NCI-H2029 (cell line): Measurements from ENCODE around the gene FHDC1.
"Not testable (repeated sequence)": the region's sequence is repeated elsewhere in the genome, so short reads cannot be mapped to it uniquely, and the experiment has no call there.

ENCODE experiments used
- DNase-seq: peaks from one replicate; lab custom pipeline; 2025; lab: John Stamatoyannopoulos, UW

Gene FHDC1

DNA sequence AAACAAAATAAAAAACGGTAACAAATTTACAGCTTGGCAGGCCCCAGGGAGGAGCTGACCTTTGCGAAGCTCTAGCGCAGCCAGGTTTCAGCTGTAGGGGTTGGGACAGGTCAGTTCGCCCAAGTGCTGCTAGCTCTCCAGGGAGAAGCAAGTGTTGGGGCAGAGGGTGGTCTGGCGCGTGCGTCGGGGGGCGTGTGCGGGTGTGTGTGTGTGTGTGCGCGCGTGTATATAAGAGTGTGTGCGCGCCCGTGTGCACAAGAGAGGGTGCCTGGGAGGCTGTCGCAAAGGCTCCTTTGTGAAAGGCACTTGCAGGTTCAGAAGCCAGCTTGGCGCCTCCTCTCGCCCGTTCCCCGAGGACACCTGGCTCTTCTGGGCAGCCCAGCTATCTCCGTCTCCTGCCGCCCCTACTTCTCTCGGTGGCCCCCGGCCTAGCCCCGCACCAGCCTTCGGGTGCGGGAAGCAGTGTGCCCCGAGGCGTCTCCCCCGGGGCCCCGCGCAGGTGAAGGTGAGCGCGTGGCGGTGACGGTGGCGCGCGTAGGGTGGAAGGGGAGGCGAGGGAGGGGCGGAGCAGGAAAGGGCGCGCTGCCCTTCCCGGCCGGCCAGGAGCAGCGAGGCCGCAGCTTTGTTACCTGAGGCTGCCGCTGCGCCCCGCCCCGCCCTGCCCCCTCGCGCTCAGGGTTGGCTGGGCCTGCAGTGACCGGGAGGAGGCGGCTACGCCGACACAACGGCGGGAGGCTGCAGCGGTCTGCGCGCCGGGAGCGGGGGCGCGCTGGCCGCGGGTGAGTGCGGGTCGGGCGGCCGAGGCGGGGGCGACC is at the start of gene FHDC1:
TSS of gene FHDC1 (plus strand) at position 693 of the 815 bp plus-strand sequence. CDS start 6,735 bp downstream, outside the sequence.
- peak; percentile 85 for DNase-seq

DNA sequence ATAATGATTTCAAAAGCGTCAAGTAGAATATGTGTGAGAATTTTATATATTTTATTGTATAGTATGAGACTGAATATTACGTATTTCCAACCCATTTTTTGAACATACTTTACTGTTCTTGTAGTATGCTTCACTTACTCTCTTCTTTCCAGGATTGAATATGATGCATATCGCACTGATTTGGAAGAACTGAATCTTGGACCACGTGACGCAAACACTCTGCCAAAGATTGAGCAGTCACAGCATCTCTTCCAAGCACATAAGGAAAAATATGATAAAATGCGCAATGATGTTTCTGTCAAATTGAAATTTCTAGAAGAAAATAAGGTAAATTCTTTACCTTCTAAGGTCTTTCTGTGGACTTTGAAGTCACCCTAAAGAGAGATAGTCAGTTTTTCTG is 48.1 kb upstream of the FHDC1 start:
- no peak for DNase-seq

DNA sequence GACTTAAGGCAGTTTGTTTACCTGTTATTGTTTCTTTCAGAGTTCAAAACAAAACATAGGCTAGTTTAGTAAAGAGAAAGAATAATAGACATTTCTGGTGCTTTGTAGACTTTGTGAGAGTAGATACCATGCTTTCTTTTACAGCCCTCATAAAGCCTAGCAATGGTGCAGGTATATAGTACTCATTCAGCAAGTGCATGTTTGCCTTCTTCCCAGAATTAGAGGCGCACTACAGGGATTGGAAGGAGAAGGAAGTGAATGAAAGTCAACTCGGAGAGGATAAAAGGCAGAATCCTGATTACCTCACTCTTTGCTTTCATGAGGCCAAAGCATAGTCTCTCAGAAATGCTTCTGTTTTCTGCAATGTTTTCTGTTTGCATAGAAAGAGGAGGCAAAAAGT is 43.1 kb upstream of the FHDC1 start:
- DNase-seq: no peak

DNA sequence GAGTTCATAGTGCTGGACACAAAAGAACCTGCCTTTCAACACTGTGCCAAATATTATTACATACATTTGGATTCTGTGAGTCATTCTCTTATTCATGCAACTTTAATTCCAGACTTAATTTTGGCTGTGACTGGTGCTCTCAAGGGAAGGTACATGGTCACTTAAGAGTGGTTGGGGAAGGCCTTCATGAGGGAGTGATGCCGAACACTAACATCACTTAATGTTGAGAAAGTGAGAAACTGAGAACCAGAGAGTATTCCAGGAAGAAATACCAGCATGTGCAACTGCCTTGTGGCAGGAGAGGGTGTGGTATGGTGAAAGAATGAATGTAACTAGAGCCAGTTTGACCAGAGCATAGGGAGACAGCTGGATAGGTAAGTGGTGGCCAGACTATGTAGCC is 41.5 kb upstream of the FHDC1 start:
- no peak for DNase-seq

GRCh38 chr4:152896811-152897210 is 39.3 kb upstream of the FHDC1 start:
- DNase-seq: no peak

DNA sequence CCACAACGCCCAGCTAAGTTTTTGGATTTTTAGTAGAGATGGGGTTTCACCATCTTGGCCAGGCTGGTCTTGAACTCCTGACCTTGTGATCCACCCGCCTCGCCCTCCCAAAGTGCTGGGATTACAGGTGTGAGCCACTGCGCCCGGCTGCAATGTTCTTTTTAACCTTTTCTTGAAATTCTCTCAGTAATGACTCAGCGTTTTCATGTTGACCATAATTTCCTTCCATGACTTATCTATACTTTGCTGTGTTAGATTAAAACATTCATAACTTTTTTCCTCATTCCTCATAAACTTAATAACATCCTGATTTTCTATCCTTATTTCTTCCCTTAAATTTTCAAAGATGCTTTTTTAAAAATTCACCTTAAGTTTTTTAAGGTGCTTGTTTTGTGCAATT is 38.0 kb upstream of the FHDC1 start:
- DNase-seq: not testable (repeated sequence)

DNA sequence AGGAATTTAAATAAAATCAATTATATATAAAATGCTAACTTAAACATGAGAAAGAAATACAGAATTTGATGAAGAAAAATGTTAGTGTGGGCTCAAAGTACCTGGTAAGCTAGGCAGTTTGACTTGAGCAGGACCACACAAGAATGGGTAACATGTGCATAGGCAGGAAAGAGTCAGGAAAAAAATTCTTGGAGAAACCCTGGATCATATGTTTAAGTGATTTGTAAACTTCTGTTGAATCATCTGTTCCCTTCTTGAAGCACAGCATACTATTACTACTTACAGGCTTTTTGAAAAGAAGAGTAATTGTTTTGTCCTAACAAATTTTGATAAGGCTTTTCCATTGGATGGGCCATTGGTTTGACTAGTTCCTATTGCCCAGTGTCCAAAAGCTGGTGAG is 37.5 kb upstream of the FHDC1 start:
- no peak for DNase-seq

GRCh38 chr4:152900395-152900794 is 35.7 kb upstream of the FHDC1 start:
- DNase-seq: no peak

DNA sequence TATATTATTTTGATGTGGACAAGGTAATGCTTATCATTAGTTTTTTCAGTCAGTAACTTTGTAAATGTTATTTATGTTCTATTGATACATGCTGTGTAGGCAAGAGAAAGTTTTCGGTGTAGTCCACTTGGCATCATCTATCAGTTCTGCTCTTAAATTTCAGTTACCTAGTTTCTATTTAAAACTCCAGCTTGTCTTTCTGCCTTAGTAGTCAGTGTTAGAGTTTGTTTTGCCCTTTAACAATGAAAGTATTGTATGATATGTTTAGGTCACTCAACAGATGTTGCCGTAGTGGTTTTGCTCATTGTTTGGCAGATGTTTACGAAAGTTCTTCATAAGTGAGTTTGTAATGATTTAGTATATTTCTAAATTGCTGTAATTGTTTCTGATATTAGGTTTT is 34.9 kb upstream of the FHDC1 start:
- no peak for DNase-seq

- DNase-seq: no peak
These were observed 32.5 kb upstream of the FHDC1 start for GRCh38 chr4:152903658-152904057.

DNA sequence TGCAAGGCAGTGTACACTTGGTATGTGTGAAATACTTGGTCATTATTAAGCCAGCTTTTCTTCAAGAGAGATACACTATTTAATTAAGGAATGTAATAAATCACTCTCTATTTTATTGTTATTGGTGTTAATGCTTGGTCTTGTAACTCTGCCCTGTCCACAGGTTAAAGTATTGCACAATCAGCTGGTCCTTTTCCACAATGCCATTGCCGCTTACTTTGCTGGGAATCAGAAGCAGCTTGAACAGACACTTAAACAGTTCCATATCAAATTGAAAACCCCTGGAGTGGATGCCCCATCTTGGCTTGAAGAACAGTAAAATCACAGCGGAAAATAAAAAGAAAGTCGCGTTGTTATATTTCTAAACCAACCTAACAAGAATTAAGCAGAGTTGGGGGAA is 26.2 kb upstream of the FHDC1 start:
- DNase-seq: no peak

- DNase-seq: no peak
These were observed 25.6 kb upstream of the FHDC1 start for GRCh38 chr4:152910521-152910920.

GRCh38 chr4:152917543-152918395 is 18.4 kb upstream of the FHDC1 start:
- no peak for DNase-seq

GRCh38 chr4:152919826-152920225 is 16.3 kb upstream of the FHDC1 start:
- DNase-seq: no peak

GRCh38 chr4:152920768-152921167 is 15.4 kb upstream of the FHDC1 start:
- DNase-seq: no peak

DNA sequence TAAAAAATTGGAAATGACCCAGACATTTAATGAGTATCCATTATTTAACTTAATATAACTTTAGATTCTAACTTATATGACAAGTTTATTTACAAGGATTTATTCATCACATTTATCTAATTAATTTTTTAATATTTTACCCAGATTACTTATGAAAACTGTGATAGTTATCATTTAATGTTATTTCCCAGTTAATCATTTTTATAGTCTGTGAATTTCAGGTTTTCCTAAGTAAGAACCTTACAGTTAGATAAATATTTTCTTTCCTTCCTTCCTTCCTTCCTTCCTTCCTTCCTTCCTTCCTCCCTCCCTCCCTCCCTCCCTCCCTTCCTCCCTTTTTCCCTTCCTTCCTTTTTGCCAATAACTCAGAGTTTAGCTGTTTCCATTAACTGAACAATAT is 14.8 kb upstream of the FHDC1 start:
- no peak for DNase-seq

DNA sequence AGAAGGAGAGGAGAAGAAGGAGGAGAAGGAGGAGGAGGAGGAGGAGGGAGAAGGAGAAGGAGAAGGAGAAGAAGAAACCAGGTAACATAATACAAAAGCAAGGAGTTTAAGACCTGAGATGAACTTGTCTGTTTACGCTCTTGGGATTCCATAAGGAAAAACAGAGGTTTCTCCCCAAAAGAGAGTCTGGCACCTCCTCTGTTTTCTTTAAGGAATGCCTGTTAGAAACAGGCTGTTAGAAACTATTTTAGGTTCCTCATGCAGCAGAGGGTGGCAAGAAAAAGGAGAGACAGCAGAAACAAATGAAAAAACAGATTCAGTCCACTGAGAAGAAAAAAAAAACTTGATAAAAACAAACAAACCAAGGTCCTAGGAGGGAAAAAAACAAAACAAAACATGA is 10.3 kb upstream of the FHDC1 start:
- DNase-seq: no peak

DNA sequence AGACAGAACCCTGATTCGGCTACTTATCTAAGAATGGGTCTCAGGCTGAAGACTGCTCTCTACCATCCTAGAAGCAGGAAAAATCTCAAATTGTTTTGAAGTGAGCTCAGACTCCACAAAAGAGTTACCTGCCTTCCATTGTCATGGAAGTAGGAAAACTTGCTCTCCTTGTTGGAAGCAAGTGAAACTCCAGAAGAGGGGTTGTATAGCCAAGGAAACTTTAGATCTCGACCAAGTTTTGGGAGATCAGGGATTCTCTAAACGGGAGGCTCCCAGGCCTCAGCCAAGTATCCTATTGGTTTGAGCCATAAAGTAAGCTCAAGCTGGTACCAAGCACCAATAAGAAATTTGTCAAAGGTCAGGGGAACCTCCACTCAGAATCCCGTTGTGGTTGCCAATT is 9.2 kb upstream of the FHDC1 start:
- DNase-seq: no peak

DNA sequence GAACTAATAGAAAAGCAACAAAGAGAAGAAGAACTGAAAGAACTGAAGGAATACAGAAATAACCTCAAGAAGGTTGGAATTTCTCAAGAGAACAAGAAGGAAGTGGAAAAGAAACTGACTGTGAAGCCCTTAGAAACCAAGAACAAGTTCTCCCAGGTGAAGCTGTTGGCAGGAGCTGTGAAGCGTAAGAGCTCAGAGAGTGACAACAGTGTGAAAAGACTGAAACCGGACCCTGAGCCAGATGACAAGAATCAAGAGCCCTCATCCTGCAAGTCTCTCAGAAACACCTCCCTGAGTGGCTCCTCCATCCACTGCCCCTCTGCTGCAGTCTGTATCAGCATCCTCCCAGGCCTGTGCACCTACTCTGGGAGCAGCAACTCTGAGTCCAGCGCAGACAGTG is 8.4 kb upstream of the FHDC1 start:
- DNase-seq: peak; percentile 14

DNA sequence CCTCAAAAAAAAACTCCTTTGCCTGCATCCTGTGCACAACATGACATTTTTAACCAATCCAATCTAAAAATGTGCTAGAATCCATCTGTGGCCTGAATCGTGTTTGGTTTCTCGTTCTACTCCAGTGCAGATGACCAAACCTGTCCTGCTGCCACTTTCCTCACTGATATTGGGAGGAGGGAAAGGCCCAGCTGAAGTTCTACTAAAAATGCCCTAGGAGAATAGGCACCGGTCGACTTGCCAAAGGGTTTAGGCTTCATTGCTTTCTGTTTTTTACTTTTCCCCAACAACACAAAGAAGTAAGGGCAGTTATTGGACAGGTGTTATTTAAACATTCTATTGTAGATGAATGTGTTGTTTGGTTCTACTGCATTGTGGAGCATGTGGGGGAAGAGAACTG is 7.8 kb upstream of the FHDC1 start:
- no peak for DNase-seq

DNA sequence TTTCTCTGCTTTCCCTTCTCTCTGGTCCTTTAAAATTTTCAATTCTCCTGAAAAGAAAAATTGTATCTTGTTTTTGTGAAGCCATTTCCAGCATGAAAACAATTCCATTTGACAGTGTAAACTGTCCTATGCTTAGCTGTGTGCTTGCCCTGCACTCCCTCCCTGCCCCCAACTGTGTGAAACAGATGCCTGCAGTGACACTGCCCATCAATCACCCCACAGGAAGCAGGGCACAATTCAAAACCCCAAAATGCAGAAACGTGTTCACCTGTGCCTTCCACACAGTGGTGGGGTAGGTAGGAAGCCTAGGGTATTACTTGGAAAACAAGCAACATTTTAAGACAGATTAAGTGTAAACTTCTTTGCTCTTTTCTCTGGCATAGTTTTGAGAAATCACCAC is 6.2 kb upstream of the FHDC1 start:
- no peak for DNase-seq

- no peak for DNase-seq
These were observed 980 bp upstream of the FHDC1 start for GRCh38 chr4:152935143-152935542.
